Measurements from ENCODE around the gene EIF4B. TPM values are rescaled to one million over a fixed set of nuclear protein-coding genes. Genes with fewer than 3 reads are reported as not detected.
"Not testable (repeated sequence)": the region's sequence is repeated elsewhere in the genome, so short reads cannot be mapped to it uniquely, and the experiment has no call there.

Gene EIF4B
- total RNA-seq, 4 donors from 2014 or later, result 404 to 559 (median 485) TPM

- WGBS, result 85% methylated on average over 3 of the region's 3 CpGs
- TF ChIP-seq POLR2AphosphoS5 (IDR thresholded peaks at IDR 0.05) (no peak), CTCF (IDR thresholded peaks at IDR 0.05) (no peak), POLR2A (IDR thresholded peaks at IDR 0.05) (no peak), EP300 (IDR thresholded peaks at IDR 0.05) (no peak)
Measured at GRCh38 chr12:53012928-53013327, 6.7 kb downstream of the EIF4B start.

GRCh38 chr12:53014709-53015108 lies 8.5 kb downstream of the EIF4B start:
- Histone ChIP-seq H3K4me1 (peaks cover 23% of the 10 kb centered on the region), H3K27me3 (no peaks in the 10 kb centered on the region), H3K4me3 (no peak overlapping the region), H3K27ac (no peak overlapping the region), H3K36me3 (peaks cover 33% of the 10 kb centered on the region), H3K9me3 (no peaks in the 10 kb centered on the region)
- TF ChIP-seq CTCF (IDR thresholded peaks at IDR 0.05), result no peak
- no peak for TF ChIP-seq EP300 (IDR thresholded peaks at IDR 0.05)
- TF ChIP-seq POLR2AphosphoS5 (IDR thresholded peaks at IDR 0.05), result no peak
- TF ChIP-seq POLR2A (IDR thresholded peaks at IDR 0.05), result no peak
- no peak for DNase-seq (ENCODE audit: low spot score in 2 of 2)
- WGBS, result 85% methylated on average over 2 of the region's 2 CpGs

More at GRCh38 chr12:53012928-53013327, 6.7 kb downstream of the EIF4B start:
- no peak overlapping the region for H3K4me3 ChIP-seq
- H3K36me3 ChIP-seq, result peaks cover 20% of the 10 kb centered on the region
- DNase-seq (ENCODE audit: low spot score in 2 of 2), result no peak
- no peak overlapping the region for H3K27ac ChIP-seq
- H3K9me3 ChIP-seq, result no peaks in the 10 kb centered on the region
- no peaks in the 10 kb centered on the region for H3K27me3 ChIP-seq
- peaks cover 40% of the 10 kb centered on the region for H3K4me1 ChIP-seq

- TF ChIP-seq POLR2AphosphoS5 (IDR thresholded peaks at IDR 0.05), result no peak
- TF ChIP-seq POLR2A (IDR thresholded peaks at IDR 0.05), result no peak
- TF ChIP-seq EP300 (IDR thresholded peaks at IDR 0.05), result no peak
- TF ChIP-seq CTCF (IDR thresholded peaks at IDR 0.05), result no peak
- Histone ChIP-seq H3K4me3 (no peak overlapping the region), H3K36me3 (peaks cover 92% of the 10 kb centered on the region), H3K4me1 (no peaks in the 10 kb centered on the region), H3K27ac (no peak overlapping the region), H3K9me3 (no peaks in the 10 kb centered on the region), H3K27me3 (no peaks in the 10 kb centered on the region)
- DNase-seq (ENCODE audit: low spot score in 2 of 2), result no peak
- 82% methylated on average over 3 of the region's 3 CpGs for WGBS
Measured at GRCh38 chr12:53025250-53025649, 19.0 kb downstream of the EIF4B start.

- H3K9me3 ChIP-seq; DNase-seq (ENCODE audit: low spot score in 2 of 2); H3K4me3 ChIP-seq; H3K27me3 ChIP-seq; H3K27ac ChIP-seq; H3K4me1 ChIP-seq: not testable (repeated sequence)
- H3K36me3 ChIP-seq, result peaks cover 91% of the 10 kb centered on the region
- 88% methylated on average over 13 of the region's 13 CpGs for WGBS
Measured at GRCh38 chr12:53027014-53027413, 20.8 kb downstream of the EIF4B start.

GRCh38 chr12:53031616-53032015 lies 25.4 kb downstream of the EIF4B start:
- TF ChIP-seq EP300 (IDR thresholded peaks at IDR 0.05), result no peak
- TF ChIP-seq CTCF (IDR thresholded peaks at IDR 0.05), result no peak
- TF ChIP-seq POLR2A (IDR thresholded peaks at IDR 0.05), result no peak
- no peak for TF ChIP-seq POLR2AphosphoS5 (IDR thresholded peaks at IDR 0.05)
- Histone ChIP-seq H3K9me3 (no peaks in the 10 kb centered on the region), H3K4me1 (no peaks in the 10 kb centered on the region), H3K27ac (no peak overlapping the region), H3K27me3 (no peaks in the 10 kb centered on the region), H3K36me3 (peaks cover 91% of the 10 kb centered on the region), H3K4me3 (no peak overlapping the region)
- DNase-seq (ENCODE audit: low spot score in 2 of 2), result no peak
- 96% methylated on average over 3 of the region's 3 CpGs for WGBS

- not testable (repeated sequence) for H3K27ac ChIP-seq; H3K4me1 ChIP-seq; H3K4me3 ChIP-seq; H3K9me3 ChIP-seq; DNase-seq (ENCODE audit: low spot score in 2 of 2); H3K27me3 ChIP-seq
- 78% methylated on average over 10 of the region's 10 CpGs for WGBS
- peaks cover 90% of the 10 kb centered on the region for H3K36me3 ChIP-seq
Measured at GRCh38 chr12:53033832-53034231, 27.6 kb downstream of the EIF4B start.

Data from suprapubic skin (tissue), 4 donors.